Melanocyte of skin (primary cell): ENCODE data around the gene MTA2. TPM values are rescaled to one million over a fixed set of nuclear protein-coding genes. Genes with fewer than 3 reads are reported as not detected.

Experiments used
- small RNA-seq, 2 donors: library from RNA; depleted of rRNA; stranded (forward); fragments of <200 nt; gene quantifications; one replicate each; pipeline ENCODE3, GENCODE V24; 2012
- total RNA-seq, 2 donors: library from RNA; depleted of rRNA; stranded (reverse); fragments of >200 nt; gene quantifications; 2 replicates each; pipeline ENCODE4 v1.2.3, GENCODE V29; 2012

MTA2 gene
- 100 to 1,000 TPM; 102 to 164 TPM for total RNA-seq

DNA sequence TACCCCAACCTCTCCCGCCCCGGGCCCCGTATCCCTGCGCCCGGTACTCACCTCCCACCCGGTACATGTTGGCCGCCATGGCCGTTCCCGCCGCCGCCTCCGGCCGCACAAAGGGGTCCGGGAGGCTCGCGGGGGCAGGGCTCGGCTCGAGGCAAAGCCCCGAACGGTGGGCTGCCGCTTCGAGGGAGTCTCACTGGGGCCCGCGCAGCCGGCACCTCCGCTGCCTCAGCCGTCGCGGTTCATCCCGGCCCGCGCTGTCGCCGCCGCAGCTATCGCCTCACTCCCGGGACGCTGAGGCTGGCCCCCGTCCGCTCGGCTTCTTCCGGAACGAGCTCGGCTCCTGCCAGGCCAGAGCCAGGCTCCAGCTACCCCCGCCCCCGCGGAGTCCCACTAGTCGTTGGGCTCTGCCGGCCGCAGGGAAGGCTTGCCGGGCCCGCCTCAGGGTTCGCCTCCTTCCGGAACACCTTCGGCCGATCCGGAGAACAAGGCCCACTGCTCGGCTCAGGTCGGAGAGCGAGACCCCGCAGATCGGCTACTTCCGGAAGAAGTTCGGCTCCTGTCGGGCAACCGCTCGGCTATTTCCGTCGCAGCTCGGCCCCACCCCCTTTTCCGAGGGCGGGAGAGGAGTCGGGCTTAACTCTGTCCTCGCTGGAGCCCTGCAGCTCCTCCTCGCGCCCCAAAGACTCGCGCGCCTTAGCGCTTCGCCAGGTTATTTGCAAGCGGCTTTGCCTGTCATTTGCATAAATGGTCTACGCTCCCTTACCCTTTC is at the start of gene MTA2:
Gene MTA2 (minus strand): TSS at position 494 of the 769 bp plus-strand sequence. CDS start 415 bp downstream, at position 79.

DNA sequence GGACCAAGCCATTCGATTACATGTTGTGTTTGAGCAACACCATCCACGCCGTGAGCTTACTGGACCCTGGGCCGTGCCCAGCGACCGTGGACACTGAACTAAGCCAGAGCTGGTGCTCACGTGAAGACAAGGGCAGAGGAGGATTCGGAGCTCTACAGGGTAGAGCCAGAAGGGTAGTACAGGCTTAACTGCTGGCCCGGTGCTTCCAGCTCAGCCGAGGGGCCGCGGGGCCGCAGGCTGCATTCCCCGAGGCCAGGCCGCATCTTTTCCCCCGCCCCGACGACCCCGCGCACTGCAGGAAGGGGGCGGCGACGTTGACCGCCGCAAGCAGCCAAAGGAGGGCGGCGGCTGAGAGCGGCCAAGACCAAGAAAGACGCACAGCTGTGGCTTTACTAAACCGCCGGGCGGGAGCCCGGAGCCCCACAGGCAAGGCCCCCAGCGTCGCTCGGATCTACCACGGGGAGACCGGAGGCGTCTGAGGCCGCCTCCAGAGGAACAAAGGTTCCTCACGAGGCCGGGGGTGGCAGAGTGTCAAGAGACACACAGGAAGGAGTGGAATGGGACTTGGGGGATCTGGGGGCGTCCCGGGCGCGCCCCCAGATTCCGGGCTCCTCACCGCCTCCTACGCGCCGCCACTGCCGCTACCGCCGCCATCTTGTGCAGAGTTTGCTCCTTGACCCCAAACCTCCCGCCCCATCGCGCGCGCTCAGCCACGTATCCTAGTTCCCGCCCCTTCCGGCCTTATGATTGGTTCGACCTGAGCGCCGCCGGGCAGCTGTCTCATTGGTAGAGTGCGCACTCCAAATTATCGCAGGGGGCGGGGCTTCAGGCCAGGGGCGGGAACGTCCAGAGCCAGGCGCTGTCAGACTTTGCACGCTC is 44.5 kb upstream of the MTA2 start, which contains the start of gene GANAB:
Gene GANAB (minus strand): TSS at position 668 of the 879 bp plus-strand sequence. CDS start 14 bp downstream, at position 654.

DNA sequence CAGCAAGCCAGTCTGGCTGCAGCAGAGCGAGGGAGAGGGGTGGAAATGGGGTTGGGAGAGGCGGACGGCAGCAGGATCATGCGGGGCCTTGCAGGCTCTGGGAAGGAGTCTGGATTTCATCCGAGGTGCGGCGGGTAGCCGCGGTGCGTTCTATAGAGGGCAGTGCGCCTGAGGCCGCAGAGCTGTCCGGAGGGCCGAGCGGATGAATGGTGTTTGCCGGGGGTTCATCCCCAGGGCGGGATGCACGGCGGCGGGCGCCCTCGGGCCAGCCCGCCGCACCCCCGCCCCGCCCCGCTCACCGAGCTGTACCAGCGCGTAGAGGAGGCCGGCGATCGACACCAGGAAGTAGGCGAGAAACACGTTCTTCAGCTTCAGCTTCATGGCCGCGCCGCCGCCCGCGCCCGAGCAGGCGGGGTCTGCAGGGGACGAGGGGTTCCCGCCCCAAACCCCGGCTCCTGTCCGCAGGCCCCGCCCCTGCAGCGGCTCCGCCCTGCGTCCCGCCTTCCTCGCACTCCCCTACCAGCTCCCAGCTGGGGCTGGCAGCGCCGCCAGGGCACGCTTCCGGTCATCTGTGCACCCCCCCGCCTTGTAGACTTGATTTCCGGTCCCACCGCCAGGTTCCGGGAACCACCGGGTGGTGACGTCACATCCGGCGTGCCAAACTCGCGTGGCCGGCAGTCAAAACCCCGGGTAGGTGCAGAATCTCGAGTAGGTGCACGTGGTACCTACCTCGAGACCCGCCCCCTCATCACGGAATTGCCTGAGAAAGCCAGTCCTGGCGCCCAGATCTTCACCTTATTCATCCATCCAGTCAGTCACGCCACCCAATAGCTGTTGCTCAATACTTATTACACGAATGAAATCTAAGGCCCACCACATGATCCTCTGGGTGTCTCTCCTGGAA is 20.2 kb upstream of the MTA2 start, which contains the start of gene B3GAT3:
Gene B3GAT3 (minus strand): TSS at position 420 of the 904 bp plus-strand sequence. CDS start 39 bp downstream, at position 381.

DNA sequence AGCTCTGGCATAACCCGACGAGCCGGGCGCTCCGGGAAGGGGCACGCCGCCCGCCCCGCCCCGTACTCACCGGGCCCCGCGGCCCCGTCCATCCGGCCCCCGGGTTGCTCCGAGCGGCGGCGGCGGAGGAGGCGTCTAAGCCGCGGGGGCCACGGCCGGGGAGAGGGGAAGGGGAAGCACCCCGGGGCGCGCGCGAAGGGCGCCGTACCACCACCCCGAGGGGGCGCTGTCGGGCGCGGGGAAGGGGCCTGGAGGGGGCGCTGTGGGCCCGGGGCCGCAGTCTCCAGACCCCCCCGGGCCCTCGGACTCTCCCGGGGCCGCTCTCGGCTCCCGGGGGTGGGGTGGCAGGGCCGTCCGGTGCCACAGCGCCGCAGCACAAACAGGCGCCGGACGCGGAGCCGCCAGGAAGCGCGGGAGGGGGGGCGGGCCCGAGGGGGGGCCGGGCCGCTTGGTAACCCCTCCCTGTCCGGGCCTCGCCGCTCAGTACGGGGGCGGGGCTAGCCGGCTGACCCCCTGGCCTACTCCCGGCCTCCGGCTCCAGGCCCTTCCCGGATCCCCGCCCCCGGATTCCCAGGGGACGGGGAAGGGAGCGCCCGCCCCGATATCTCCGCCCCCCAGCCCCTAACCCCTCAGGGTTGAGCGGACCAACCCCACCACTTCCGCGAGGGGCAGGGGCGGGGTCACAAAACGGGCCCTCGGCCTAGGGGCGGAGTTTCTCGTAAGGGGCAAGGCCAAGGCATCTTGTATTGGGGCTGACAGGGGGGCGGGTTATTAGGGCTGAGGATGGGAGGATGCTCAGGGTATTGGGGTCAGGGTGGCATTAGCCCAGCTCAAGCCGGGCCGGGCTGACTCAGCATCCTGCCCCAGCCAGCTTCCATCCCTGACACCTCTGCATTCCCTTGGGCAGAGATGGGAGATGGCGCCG is 11.0 kb upstream of the MTA2 start, which contains the start of the genes EML3 and ROM1:
Gene EML3 (minus strand): TSS at position 410 of the 925 bp plus-strand sequence. CDS start 318 bp downstream, at position 92.
Gene ROM1 (plus strand): TSS at position 892 of the 925 bp plus-strand sequence. CDS start 25 bp downstream, at position 917.

DNA sequence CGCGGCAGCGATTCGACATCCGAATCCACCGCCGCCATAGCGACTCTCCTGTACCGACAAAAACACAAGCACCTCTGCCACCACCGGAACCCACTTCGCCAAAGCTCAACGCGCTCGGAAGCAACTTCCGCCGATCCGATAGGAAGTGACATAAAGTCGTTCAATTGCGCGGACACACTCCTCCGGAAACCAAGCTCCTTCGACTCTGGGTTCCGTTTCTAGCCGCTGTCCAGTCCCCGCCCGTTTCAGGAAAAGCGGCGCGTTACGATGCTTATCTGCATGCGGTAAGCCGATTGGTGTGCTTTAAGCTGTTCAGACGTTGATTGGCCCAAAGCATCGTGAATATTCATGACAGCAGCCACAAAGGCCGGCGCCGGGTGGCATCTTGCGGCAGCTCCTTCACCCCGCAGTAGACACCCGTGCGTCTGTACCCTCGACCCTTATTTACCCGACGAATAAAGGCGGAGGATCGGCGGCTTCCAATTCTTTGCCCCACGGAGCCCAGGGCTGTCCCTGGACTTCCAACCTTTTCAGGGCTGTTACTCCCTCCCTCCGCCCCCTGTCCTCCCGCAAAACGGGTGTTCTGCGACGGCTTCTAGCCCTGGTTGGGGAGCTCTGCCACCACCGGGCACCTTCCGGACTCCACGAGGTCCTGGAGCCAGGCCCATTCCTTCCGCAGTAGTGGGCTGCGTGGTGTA is 10.1 kb downstream of the MTA2 start, which contains the start of gene TUT1:
Gene TUT1 (minus strand): TSS at position 76 of the 698 bp plus-strand sequence. CDS start 38 bp downstream, at position 38.

DNA sequence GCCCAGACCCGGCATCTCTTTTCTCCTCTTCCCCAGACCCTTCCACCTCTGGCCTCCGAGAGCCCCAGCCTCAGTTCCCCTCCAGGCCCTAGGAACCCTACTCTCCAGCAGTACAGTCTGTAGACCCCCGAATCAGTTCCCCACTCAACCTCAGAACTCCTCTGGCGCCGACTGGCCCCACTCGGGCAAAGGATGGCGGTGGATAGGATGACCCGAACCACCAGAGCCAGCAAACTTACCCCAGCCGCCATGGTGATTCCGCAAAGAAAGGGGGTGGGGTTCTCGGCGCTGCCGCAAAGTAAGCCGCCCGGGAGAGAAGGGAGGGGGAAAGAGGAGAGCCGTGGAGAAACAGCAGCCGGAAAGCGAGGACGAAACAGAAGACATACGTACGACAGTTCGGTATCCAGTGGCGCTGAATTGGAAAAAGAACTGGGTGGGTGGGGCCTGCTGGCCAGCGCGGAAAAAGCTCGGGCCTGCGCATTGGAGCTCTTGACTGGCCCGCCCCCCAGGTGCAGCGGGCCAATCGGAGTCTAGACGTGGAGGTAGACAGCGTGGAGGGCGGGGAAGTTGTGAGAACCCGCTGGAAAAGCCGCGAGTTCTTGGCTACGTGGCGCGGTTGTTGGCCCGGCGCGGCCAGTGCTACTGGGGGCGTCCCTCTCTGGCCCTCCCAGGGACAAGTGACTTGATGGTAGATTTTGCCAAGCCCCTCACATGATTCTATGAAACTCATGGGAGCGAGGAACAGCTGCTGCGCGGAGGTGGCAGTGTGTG is 27.9 kb downstream of the MTA2 start, which contains the start of gene EEF1G:
Gene EEF1G (minus strand): TSS at position 300 of the 771 bp plus-strand sequence. CDS start 49 bp downstream, at position 251.

DNA sequence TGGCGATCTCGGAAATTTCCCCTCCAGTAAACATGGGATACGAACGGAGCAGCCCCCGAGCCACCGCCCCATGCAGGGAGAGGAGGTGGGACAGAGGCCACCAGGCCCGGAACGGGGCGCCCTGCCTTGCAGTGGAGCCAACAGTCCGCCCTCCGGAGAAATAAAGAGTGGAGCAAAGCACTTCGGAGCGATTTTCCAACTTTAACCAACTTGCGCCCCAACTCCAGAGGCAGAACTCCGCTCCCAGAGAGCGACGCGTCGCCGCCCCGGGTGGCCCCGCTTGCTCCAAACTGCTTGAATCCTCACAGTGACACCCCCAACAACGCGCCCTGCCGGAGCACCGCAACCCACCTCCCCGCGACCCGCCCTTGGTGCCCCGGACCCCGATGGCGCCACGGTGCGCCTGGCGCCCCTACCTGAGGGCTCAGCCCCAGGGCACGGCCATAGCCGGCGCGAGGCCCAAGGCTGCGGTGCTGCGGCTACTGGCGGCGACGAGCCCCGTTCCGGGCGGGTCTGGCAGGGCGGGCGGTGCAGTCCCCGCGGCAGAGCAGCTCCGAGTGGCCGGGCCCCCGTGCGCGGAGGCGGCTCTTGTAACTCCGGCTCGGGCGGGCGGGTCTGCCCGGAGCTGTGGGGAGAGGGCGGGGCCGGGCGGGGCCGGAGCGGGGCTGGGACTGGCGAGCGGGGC is 55.3 kb downstream of the MTA2 start, which contains the start of gene AHNAK:
Gene AHNAK (minus strand): TSS at position 563 of the 685 bp plus-strand sequence. CDS start 10,708 bp downstream, outside the sequence.

Small RNA genes lying within 50 kb of the gene (small RNA-seq; reads per million reads assigned to genes)
- gene AP001458.1 (0 reads per million in 2 donors), gene EEF1G (0 reads per million in 2 donors), gene MIR6747 (0.41 to 0.56 reads per million in 2 donors)

Other genes with a start within 250 kb of the MTA2 start
- not detected for gene SCGB1A1, start 182.8 kb downstream of the MTA2 start, total RNA-seq
- gene AHNAK, start 55.1 kb downstream of the MTA2 start, total RNA-seq: 100 to 1,000 TPM; 261 to 266 TPM
- gene EEF1G, start 28.0 kb downstream of the MTA2 start, total RNA-seq: 100 to 1,000 TPM; 357 to 708 TPM
- gene TUT1, start 10.3 kb downstream of the MTA2 start, total RNA-seq: 1 to 10 TPM; 6.5 to 7.0 TPM
- 10 to 100 TPM; 15.3 to 19.3 TPM for gene EML3, start 10.9 kb upstream of the MTA2 start, total RNA-seq
- gene ROM1, start 11.4 kb upstream of the MTA2 start, total RNA-seq: 1 to 10 TPM in 1 of 2 donors, under 1 TPM in 1; 1.00 to 1.0 TPM
- gene B3GAT3, start 20.1 kb upstream of the MTA2 start, total RNA-seq: 10 to 100 TPM; 50.3 to 51.3 TPM
- 100 to 1,000 TPM; 140 to 155 TPM for gene GANAB, start 44.7 kb upstream of the MTA2 start, total RNA-seq
- 10 to 100 TPM; 26.2 to 28.0 TPM for gene INTS5, start 51.4 kb upstream of the MTA2 start, total RNA-seq
- 10 to 100 TPM; 26.5 to 36.0 TPM for gene C11orf98, start 63.3 kb upstream of the MTA2 start, total RNA-seq
- gene CSKMT, start 63.4 kb upstream of the MTA2 start, total RNA-seq: 1 to 10 TPM; 6.7 to 7.6 TPM
- gene UQCC3, start 69.8 kb upstream of the MTA2 start, total RNA-seq: 1 to 10 TPM; 5.9 to 7.3 TPM
- 1 to 10 TPM; 4.3 to 5.5 TPM for gene LBHD1, start 70.4 kb upstream of the MTA2 start, total RNA-seq
- 10 to 100 TPM; 59.2 to 83.9 TPM for gene UBXN1, start 77.2 kb upstream of the MTA2 start, total RNA-seq
- gene LRRN4CL, start 87.7 kb upstream of the MTA2 start, total RNA-seq: 1 to 10 TPM; 1.0 to 1.3 TPM
- gene BSCL2, start 105.6 kb upstream of the MTA2 start, total RNA-seq: 10 to 100 TPM; 70.3 to 71.9 TPM
- not detected for gene GNG3, start 105.8 kb upstream of the MTA2 start, total RNA-seq
- 10 to 100 TPM in 1 of 2 donors, 1 to 10 TPM in 1; 5.7 to 10.3 TPM for gene HNRNPUL2, start 125.6 kb upstream of the MTA2 start, total RNA-seq
- 10 to 100 TPM; 27.2 to 33.6 TPM for gene TTC9C, start 126.6 kb upstream of the MTA2 start, total RNA-seq
- 10 to 100 TPM in 1 of 2 donors, 1 to 10 TPM in 1; 6.3 to 14.5 TPM for gene ZBTB3, start 152.3 kb upstream of the MTA2 start, total RNA-seq
- gene POLR2G, start 159.7 kb upstream of the MTA2 start, total RNA-seq: 10 to 100 TPM; 37.9 to 72.9 TPM
- gene TAF6L, start 169.5 kb upstream of the MTA2 start, total RNA-seq: 10 to 100 TPM; 28.0 to 31.0 TPM
- 10 to 100 TPM; 50.3 to 60.6 TPM for gene TMEM179B, start 185.5 kb upstream of the MTA2 start, total RNA-seq
- 10 to 100 TPM; 14.5 to 23.0 TPM for gene TMEM223, start 190.1 kb upstream of the MTA2 start, total RNA-seq
- 10 to 100 TPM; 31.7 to 32.0 TPM for gene NXF1, start 203.6 kb upstream of the MTA2 start, total RNA-seq
- gene STX5, start 230.2 kb upstream of the MTA2 start, total RNA-seq: 10 to 100 TPM; 22.0 to 26.5 TPM
- not detected for gene TEX54, start 231.0 kb upstream of the MTA2 start, total RNA-seq
- gene WDR74, start 237.7 kb upstream of the MTA2 start, total RNA-seq: 10 to 100 TPM; 33.7 to 87.9 TPM